Pancreas (tissue), 10 donors: ENCODE results near the gene GGA3. TPM values are rescaled to one million over a fixed set of nuclear protein-coding genes. Genes with fewer than 3 reads are reported as not detected.
A peak's percentile ranks its signal among the peaks of the same experiment; 100 is the strongest.
"Not testable (repeated sequence)": the region's sequence is repeated elsewhere in the genome, so short reads cannot be mapped to it uniquely, and the experiment has no call there.

Experiments
- ATAC-seq, 4 donors: fragments of 200-7000 bp; cut with Tn5 transposase; one replicate each; pipeline versions ENCODE4 v1.8.0 to v1.9.1; 2020; ENCODE audit warnings: mild to moderate bottlenecking in 4 of 4, moderate library complexity in 4 of 4
- DNase-seq, 6 donors: peaks; one replicate each; pipeline ENCODE4 v3.0.0-alpha.2; 2020
- FAIRE-seq: peaks from 2 replicates; lab custom pipeline; 2012; peaks lifted over from hg19 to GRCh38; lab: Jason Lieb, UNC
- H3K27ac ChIP-seq, 4 donors: fragments of 200-600 bp; sonication (generic); 1 replicate in 3 of 4; 2 replicates in 1 of 4; pipeline versions ENCODE4 v1.5.0 to v1.8.0; 2020
- H3K27me3 ChIP-seq, 4 donors: fragments of 200-600 bp; one replicate each; pipeline ENCODE4 v1.8.0; 2021
- H3K36me3 ChIP-seq, 3 donors: fragments of 200-600 bp; sonication (generic) in 1 of 3; one replicate each; pipeline versions ENCODE4 v1.5.0 to v1.8.0; 2020 to 2021
- H3K4me1 ChIP-seq, 3 donors: fragments of 200-600 bp; one replicate each; pipeline ENCODE4 v1.8.0; 2021
- H3K4me3 ChIP-seq, 4 donors: fragments of 200-600 bp; sonication (generic) in 2 of 4; one replicate each; pipeline versions ENCODE4 v1.5.0 to v1.8.0; 2020 to 2021
- H3K9me3 ChIP-seq, 4 donors: fragments of 200-600 bp; one replicate each; pipeline ENCODE4 v1.8.0; 2021
- CTCF ChIP-seq, 4 donors: fragments of 200-600 bp; sonication (generic) in 3 of 4; IDR thresholded peaks; one replicate each; pipeline versions ENCODE4 v1.5.0 to v1.8.0; 2021; ENCODE audit warnings: antibody characterized with exemption in 4 of 4
- WGBS, 2 donors: extraction: QIAGEN DNeasy Blood & Tissue Kit; methylation state at CpG; one replicate each; pipeline ENCODE4 v1.1.7; 2013; 5-methylcytosine and 5-hydroxymethylcytosine counted together
- intact Hi-C, 3 donors: fragments of 100-400 bp; cut with DNase I; formaldehyde crosslinking; loops; one replicate each; pipeline versions ENCODE4 v1.11.1 to v1.14.2; 2022
- polyA plus RNA-seq, 2 donors: library from polyadenylated mRNA; stranded (reverse); fragments of 200-250 nt; gene quantifications; one replicate each; pipeline ENCODE4 v1.2.3, GENCODE V29; 2013
- total RNA-seq, 6 donors: library from RNA; stranded (reverse); fragmentation: NEBNext Ultra II Directional in 4 of 6; extraction: Animal tissue kit (Norgen Biotek cat#: 25700) in 4 of 6; gene quantifications; one replicate each; pipeline versions ENCODE4 v1.2.1 to v1.2.4, GENCODE V29; 2021 to 2023
- donor health status: healthy with polysubstance abuse.
- donor health status: DM: no; HTN: no; CAD: no; lungs with moderate emphysema.
- donor health status: DM: no; HTN: no; CAD: no.
- donor health status: control.
- donor health status: control.
- donor health status: Bipolar disorder and iron deficiency.
- donor health status: DM: yes; HTN: yes; CAD: no.
- donor health status: DM: no; HTN: no; CAD: no.
- donor health status: DM: no; HTN: no; CAD: no.
- donor health status: DM: yes; HTN: yes; CAD: no.

Gene GGA3
- total and polyA plus RNA-seq, 8 donors: 13.9 to 39.7 (median 21.0) TPM

DNA sequence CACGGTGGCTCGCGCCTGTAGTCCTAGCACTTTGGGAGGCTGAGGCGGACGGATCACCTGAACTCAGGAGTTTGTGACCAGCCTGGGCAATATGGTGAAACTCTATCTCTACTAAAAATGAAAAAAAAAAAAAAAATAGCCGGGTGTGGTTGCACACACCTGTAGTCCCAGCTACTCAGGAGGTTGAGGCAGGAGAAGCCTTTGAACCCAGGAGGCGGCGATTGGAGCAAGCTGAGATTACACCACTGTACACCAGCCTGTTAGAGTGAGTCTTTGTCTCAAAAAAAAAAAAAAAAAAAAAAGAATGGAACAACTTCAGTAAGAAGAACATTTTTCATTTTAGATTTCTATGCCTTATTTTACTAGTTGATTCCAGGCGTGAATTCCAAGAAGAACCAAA lies 53.2 kb downstream of the GGA3 start:
- TF ChIP-seq CTCF (IDR thresholded peaks at IDR 0.05): no peak
- Histone ChIP-seq H3K4me3 (no peak overlapping the region), H3K4me1 (peaks cover 0 to 8% (median 0%) of the 10 kb centered on the region in 3 donors), H3K36me3 (peaks cover 0 to 22% (median 4%) of the 10 kb centered on the region in 3 donors), H3K27ac (no peak overlapping the region), H3K27me3 (no peaks in the 10 kb centered on the region), H3K9me3 (no peaks in the 10 kb centered on the region)
- FAIRE-seq: no peak
- no peak for ATAC-seq
- intact Hi-C loops: no loop called here
- DNase-seq: no peak
- WGBS, 2 donors: 88 to 94% methylated on average over 9 of the region's 9 CpGs

DNA sequence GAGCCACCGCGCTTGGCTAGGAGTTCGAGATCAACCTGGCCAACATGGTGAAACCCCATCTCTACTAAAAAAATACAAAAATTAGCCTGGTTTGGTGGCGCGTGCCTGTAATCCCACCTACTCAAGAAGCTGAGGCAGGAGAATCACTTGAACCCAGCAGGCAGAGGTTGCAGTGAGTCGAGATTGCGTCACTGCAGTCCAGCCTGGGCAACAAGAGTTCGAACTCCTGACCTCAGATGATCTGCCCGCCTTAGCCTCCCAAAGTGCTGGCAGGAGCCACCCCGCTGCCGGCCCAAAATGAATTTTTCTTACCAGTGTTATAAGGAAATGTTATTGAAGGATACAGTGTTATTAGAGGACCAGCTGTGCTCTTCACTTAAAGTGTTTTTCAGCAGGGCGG lies 53.6 kb downstream of the GGA3 start:
- intact Hi-C loops: no loop called here
- peaks cover 0 to 18% (median 4%) of the 10 kb centered on the region in 3 donors for H3K36me3 ChIP-seq
- no peak overlapping the region for H3K4me3 ChIP-seq
- TF ChIP-seq CTCF (IDR thresholded peaks at IDR 0.05): no peak
- FAIRE-seq: no peak
- H3K27me3 ChIP-seq: no peaks in the 10 kb centered on the region
- H3K27ac ChIP-seq: no peak overlapping the region
- peaks cover 0 to 8% (median 0%) of the 10 kb centered on the region in 3 donors for H3K4me1 ChIP-seq
- H3K9me3 ChIP-seq: no peaks in the 10 kb centered on the region
- WGBS, 2 donors: 85 to 89% methylated on average over 12 of the region's 12 CpGs
- ATAC-seq: no peak
- DNase-seq: no peak

DNA sequence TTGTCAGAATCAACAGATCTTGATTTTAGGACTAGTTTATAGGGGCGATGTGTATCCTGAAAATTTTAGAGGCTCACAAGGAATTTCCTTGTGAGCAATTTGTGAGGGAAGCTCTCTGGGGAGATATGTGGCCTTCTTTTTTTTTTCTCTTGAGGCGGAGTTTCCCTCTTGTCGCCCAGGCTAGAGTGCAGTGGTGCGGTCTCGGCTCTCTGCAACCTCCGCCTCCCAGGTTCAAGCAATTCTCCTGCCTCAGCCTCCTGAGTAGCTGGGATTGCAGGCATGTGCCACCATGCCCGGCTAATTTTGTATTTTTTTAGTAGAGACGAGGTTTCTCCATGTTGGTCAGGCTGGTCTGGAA lies 54.4 kb downstream of the GGA3 start:
- WGBS, 2 donors: 86% methylated on average over 8 of the region's 8 CpGs
- H3K4me1 ChIP-seq, DNase-seq, FAIRE-seq, H3K27ac ChIP-seq, intact Hi-C loops, H3K27me3 ChIP-seq, H3K9me3 ChIP-seq, ATAC-seq: not testable (repeated sequence)
- peak overlapping the region in 1 of 4 donors; percentile 77 for H3K4me3 ChIP-seq
- H3K36me3 ChIP-seq: peaks cover 0 to 13% (median 4%) of the 10 kb centered on the region in 3 donors

DNA sequence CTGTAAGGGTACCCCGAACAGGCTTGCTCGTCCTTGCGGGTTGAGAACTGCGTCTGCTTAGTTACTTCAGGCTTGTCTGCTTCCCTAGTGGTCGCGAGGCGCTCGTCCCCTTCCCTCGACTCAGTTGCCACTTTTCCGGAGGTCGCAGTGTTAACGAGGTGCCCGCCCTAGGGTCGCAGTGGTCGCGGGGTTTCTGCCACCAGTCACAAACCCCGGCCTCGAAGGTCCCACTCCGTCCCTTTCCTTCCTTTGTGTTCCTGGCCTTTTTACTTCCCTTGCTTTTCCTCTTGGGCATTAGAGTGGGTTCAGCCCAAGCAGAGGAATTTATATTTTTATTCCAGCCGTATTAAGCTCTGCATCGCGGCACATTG lies 55.6 kb downstream of the GGA3 start:
- intact Hi-C loops: no loop called here
- 0% methylated on average over 22 of the region's 22 CpGs for WGBS, 2 donors
- TF ChIP-seq CTCF (IDR thresholded peaks at IDR 0.05): no peak
- DNase-seq (no peak), FAIRE-seq (no peak), ATAC-seq (no peak)
- H3K4me3 ChIP-seq: peak overlapping the region; percentile 62 to 99 (median 84)
- H3K4me1 ChIP-seq: peaks cover 0 to 8% (median 0%) of the 10 kb centered on the region in 3 donors
- H3K27me3 ChIP-seq: no peaks in the 10 kb centered on the region
- H3K27ac ChIP-seq: peak overlapping the region; percentile 91 to 97 (median 93)
- peaks cover 0 to 4% (median 0%) of the 10 kb centered on the region in 3 donors for H3K36me3 ChIP-seq
- H3K9me3 ChIP-seq: no peaks in the 10 kb centered on the region

DNA sequence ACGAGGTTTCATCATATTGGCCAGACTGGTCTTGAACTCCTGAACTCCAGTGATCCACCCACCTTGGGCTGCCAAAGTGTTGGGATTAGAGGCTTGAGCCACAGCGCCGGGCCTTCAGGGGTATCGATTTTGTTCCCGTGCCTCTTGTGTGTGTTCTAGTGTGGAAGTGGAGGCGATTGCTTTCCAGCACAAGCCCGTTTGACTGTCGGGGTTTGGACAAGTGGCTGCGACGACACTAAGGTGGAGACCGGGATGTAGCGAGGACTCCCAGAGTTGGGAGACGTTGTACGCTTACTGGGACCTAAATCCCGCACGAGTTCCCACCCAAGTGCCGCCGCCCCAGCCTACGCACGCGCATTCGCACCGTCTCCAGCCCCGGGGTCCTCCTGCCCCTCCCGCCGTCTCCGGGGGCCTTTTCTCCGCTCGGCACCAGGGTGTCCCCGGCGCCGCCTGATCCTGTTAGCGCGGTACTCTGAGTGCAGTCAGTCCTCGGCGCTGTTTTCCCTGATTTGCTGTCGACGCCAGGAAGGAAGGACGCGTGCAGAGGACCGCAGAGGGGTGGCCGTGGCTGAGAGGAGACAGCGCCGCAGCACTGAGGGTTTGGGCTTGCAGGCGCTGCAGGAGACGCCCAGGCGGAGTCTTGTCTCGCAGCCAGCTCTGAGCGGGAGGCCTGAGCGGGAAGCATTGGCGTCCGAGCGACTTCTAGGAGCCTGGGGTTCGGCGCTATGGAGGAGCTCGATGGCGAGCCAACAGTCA lies 56.2 kb downstream of the GGA3 start, which contains the start of gene NUP85:
Gene NUP85, plus strand, starts transcription at position 643 of the 756 bp plus-strand sequence. Its CDS starts 83 bp downstream, at position 726.
- FAIRE-seq (no peak), DNase-seq (peak; percentile 92 to 97 (median 93)), ATAC-seq (peak; percentile 94 to 98 (median 96))
- H3K27me3 ChIP-seq: no peaks in the 10 kb centered on the region
- H3K36me3 ChIP-seq: peaks cover 0 to under 1% (median 0%) of the 10 kb centered on the region in 3 donors
- peak within 1 kb of the TSS; percentile 62 to 99 (median 84) for H3K4me3 ChIP-seq
- WGBS, 2 donors: 0% methylated on average over 57 of the region's 57 CpGs
- TF ChIP-seq CTCF (IDR thresholded peaks at IDR 0.05): no peak
- intact Hi-C loops: no loop called here
- H3K9me3 ChIP-seq: no peaks in the 10 kb centered on the region
- H3K27ac ChIP-seq: peak within 1 kb of the TSS; percentile 91 to 97 (median 93)
- H3K4me1 ChIP-seq: peaks cover 0 to 8% (median 0%) of the 10 kb centered on the region in 3 donors
